ENCODE results near the gene TIMM23. TPM values are rescaled to one million over a fixed set of nuclear protein-coding genes. Genes with fewer than 3 reads are reported as not detected.
"Not testable (repeated sequence)": the region's sequence is repeated elsewhere in the genome, so short reads cannot be mapped to it uniquely, and the experiment has no call there.

The TIMM23 gene
- total RNA-seq, 1 donor from 2014 or later: 93.2 TPM

DNA sequence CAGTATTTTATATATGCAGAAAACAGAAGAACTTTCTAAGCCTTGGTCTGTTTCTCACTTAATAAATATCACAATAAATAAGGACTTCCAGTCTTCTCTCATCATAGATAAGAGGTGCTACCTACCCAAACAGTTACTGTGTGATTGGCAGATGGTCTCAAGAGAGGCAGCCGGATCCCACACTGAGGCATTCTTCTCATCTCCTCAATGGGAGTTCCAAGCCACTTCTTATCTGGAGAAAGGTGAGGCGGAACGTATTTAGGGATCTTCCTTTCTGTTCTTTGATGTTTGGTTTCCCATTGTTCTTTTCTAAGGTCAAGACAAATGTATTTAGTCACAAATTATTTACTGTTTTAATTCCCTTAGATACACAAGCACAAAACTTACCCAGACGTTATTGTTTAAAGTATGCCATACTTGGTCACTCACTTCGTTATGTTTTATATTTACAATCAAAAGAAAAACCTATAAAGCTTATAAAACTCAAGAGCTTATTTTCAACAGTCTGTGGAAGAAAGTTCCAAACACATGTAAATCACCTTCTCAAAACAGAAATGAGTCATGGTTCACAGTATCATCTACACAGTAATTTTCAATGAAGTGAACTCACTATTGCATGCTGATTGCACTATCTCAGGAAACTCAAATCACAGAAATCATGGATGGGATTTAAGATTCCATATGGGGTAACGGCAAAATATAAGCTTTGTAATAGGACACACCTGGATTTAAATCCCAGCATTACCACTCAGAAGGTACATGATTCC is 9.4 kb upstream of the TIMM23 start:
- not testable (repeated sequence) for H3K9ac ChIP-seq (ENCODE audit: low read length); H3K27me3 ChIP-seq (ENCODE audit: insufficient read depth, low read length); H4K20me1 ChIP-seq (ENCODE audit: insufficient read depth, low read length); H3K27ac ChIP-seq (ENCODE audit: low read depth, low read length); H3K36me3 Mint-ChIP-seq (ENCODE audit: low read depth, unreplicated experiment); DNase-seq (ENCODE audit: low read depth); H3K27me3 Mint-ChIP-seq (ENCODE audit: low read depth, unreplicated experiment); H3K9me3 ChIP-seq (ENCODE audit: insufficient read depth, low read depth, low read length); H3K4me3 ChIP-seq (ENCODE audit: insufficient read depth, low read depth, low read length); FAIRE-seq; H3K27ac Mint-ChIP-seq (ENCODE audit: unreplicated experiment); H3K9me3 Mint-ChIP-seq (ENCODE audit: unreplicated experiment); H3K4me1 ChIP-seq (ENCODE audit: insufficient read depth, low read length); H3K4me3 Mint-ChIP-seq (ENCODE audit: unreplicated experiment); H3K4me1 Mint-ChIP-seq (ENCODE audit: low read depth, unreplicated experiment); H3K4me2 ChIP-seq (ENCODE audit: low read length); H2AFZ ChIP-seq (ENCODE audit: low read depth, low read length); H3K36me3 ChIP-seq (ENCODE audit: insufficient read depth, low read length)
- peaks cover 23% of the 10 kb centered on the region for H3K79me2 ChIP-seq (ENCODE audit: insufficient read depth, low read length)

DNA sequence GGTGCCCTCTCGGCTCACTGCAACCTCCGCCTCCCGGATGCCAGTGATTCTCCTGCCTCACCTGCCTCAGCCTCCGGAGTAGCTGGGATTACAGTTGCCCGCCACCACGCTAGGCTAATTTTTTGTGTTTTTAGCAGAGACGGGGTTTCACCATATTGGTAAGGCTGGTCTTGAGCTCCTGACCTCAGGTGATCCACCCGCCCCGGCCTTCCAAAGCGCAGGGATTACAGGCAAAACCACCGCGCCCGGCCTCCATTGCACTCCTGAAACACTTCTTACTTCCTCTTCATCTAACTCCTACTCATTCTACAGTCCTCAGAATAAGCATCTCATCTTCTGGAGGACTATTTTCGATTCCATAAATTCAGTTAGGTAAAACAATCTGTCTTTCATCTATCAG is 1.3 kb upstream of the TIMM23 start:
- H3K4me3 Mint-ChIP-seq (ENCODE audit: unreplicated experiment): peak overlapping the region; percentile 100
- not testable (repeated sequence) for H3K27me3 ChIP-seq (ENCODE audit: insufficient read depth, low read length); H3K4me1 ChIP-seq (ENCODE audit: insufficient read depth, low read length); H3K9me3 Mint-ChIP-seq (ENCODE audit: unreplicated experiment); H3K36me3 Mint-ChIP-seq (ENCODE audit: low read depth, unreplicated experiment); H3K9me3 ChIP-seq (ENCODE audit: insufficient read depth, low read depth, low read length); H2AFZ ChIP-seq (ENCODE audit: low read depth, low read length); H3K27ac ChIP-seq (ENCODE audit: low read depth, low read length); H3K36me3 ChIP-seq (ENCODE audit: insufficient read depth, low read length); H3K27me3 Mint-ChIP-seq (ENCODE audit: low read depth, unreplicated experiment); FAIRE-seq; DNase-seq (ENCODE audit: low read depth)
- peak overlapping the region; percentile 83 for H3K4me2 ChIP-seq (ENCODE audit: low read length)
- peak overlapping the region; percentile 94 for H3K9ac ChIP-seq (ENCODE audit: low read length)
- H3K4me1 Mint-ChIP-seq (ENCODE audit: low read depth, unreplicated experiment): peaks cover 17% of the 10 kb centered on the region
- H3K27ac Mint-ChIP-seq (ENCODE audit: unreplicated experiment): peak overlapping the region; percentile 68
- H4K20me1 ChIP-seq (ENCODE audit: insufficient read depth, low read length): peaks cover 14% of the 10 kb centered on the region
- peak overlapping the region; percentile 74 for H3K4me3 ChIP-seq (ENCODE audit: insufficient read depth, low read depth, low read length)
- peaks cover 77% of the 10 kb centered on the region for H3K79me2 ChIP-seq (ENCODE audit: insufficient read depth, low read length)

DNA sequence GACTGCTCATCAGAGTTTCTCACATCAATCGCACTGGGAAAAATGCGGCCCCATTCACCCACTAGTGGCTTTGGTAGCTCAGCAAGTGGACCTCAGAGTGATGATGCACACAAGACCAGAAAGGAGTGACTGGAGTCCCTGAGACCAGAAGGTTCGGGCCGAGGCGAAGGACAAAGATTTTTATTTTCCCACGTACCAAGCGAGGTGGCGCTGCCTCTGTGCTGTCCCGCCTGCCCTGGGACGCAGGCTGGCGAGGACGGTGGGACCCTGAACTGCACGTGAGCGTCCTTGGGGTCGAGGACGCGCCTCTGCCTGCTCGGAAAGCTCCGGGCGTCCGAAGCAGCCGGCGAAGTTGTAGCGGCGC is 565 bp upstream of the TIMM23 start:
- Histone ChIP-seq H3K79me2 (ENCODE audit: insufficient read depth, low read length) (peaks cover 73% of the 10 kb centered on the region), H3K4me3 (ENCODE audit: insufficient read depth, low read depth, low read length) (peak overlapping the region; percentile 74), H3K9ac (ENCODE audit: low read length) (peak overlapping the region; percentile 94), H4K20me1 (ENCODE audit: insufficient read depth, low read length) (peaks cover 14% of the 10 kb centered on the region), H2AFZ (ENCODE audit: low read depth, low read length) (peak overlapping the region; percentile 57), H3K4me2 (ENCODE audit: low read length) (peak overlapping the region; percentile 83), H3K27ac (ENCODE audit: low read depth, low read length) (peak overlapping the region; percentile 86)
- H3K27me3 ChIP-seq (ENCODE audit: insufficient read depth, low read length); DNase-seq (ENCODE audit: low read depth); H3K27me3 Mint-ChIP-seq (ENCODE audit: low read depth, unreplicated experiment); H3K9me3 ChIP-seq (ENCODE audit: insufficient read depth, low read depth, low read length); H3K36me3 Mint-ChIP-seq (ENCODE audit: low read depth, unreplicated experiment); H3K36me3 ChIP-seq (ENCODE audit: insufficient read depth, low read length); FAIRE-seq; H3K4me1 ChIP-seq (ENCODE audit: insufficient read depth, low read length); H3K9me3 Mint-ChIP-seq (ENCODE audit: unreplicated experiment): not testable (repeated sequence)
- Mint-ChIP-seq H3K27ac (ENCODE audit: unreplicated experiment) (peak overlapping the region; percentile 68), H3K4me1 (ENCODE audit: low read depth, unreplicated experiment) (peaks cover 17% of the 10 kb centered on the region), H3K4me3 (ENCODE audit: unreplicated experiment) (peak overlapping the region; percentile 100)

DNA sequence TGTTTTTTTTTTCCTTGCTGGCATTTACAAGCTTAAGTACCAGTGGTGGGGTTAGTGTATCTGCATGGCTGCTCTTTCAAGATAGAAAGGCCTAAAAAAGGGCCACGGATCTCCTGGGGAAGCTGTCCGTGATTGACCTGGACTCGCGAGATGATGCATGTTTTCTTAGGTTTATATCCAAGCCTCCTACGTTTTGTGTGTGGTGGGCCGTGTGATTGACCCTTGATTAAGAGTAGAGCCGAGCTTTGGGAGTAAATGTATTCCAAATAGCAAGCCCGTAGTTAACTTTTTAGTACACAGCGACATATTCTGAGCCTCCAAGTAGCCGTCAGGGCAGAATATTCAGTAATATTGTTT is 502 bp downstream of the TIMM23 start:
- Mint-ChIP-seq H3K4me1 (ENCODE audit: low read depth, unreplicated experiment) (peaks cover 17% of the 10 kb centered on the region), H3K4me3 (ENCODE audit: unreplicated experiment) (peak overlapping the region; percentile 100), H3K27ac (ENCODE audit: unreplicated experiment) (peak overlapping the region; percentile 98)
- FAIRE-seq; H3K36me3 Mint-ChIP-seq (ENCODE audit: low read depth, unreplicated experiment); H3K9me3 ChIP-seq (ENCODE audit: insufficient read depth, low read depth, low read length); H3K9me3 Mint-ChIP-seq (ENCODE audit: unreplicated experiment); H3K4me1 ChIP-seq (ENCODE audit: insufficient read depth, low read length); H3K27me3 ChIP-seq (ENCODE audit: insufficient read depth, low read length); H3K27me3 Mint-ChIP-seq (ENCODE audit: low read depth, unreplicated experiment); H3K36me3 ChIP-seq (ENCODE audit: insufficient read depth, low read length): not testable (repeated sequence)
- Histone ChIP-seq H3K79me2 (ENCODE audit: insufficient read depth, low read length) (peaks cover 66% of the 10 kb centered on the region), H3K9ac (ENCODE audit: low read length) (peak overlapping the region; percentile 94), H3K4me2 (ENCODE audit: low read length) (peak overlapping the region; percentile 83), H3K27ac (ENCODE audit: low read depth, low read length) (peak overlapping the region; percentile 86), H2AFZ (ENCODE audit: low read depth, low read length) (peak overlapping the region; percentile 57), H4K20me1 (ENCODE audit: insufficient read depth, low read length) (peaks cover 14% of the 10 kb centered on the region), H3K4me3 (ENCODE audit: insufficient read depth, low read depth, low read length) (peak overlapping the region; percentile 74)
- peak; percentile 21 for DNase-seq (ENCODE audit: low read depth)

DNA sequence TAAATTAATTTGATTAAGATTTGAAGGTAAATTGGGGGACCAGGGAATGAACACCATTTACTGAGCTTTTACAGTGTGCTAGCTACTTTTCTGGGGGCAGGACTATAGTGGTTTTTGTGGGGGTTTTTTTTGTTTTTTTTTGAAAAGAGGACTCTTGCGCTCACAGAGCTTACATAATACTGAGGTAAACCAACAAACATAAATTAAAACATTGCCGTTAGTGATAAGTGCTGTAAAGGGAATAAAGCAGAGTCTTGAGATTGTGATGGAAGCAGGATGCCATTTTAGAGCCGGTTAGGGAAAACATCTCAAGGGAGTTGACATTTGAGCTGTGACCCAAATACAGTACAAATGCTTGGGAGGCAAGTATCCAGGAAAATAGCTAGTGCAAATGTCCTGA is 1.8 kb downstream of the TIMM23 start:
- H3K4me1 ChIP-seq (ENCODE audit: insufficient read depth, low read length); H3K27me3 Mint-ChIP-seq (ENCODE audit: low read depth, unreplicated experiment); H3K9me3 Mint-ChIP-seq (ENCODE audit: unreplicated experiment); H3K9me3 ChIP-seq (ENCODE audit: insufficient read depth, low read depth, low read length); H3K36me3 ChIP-seq (ENCODE audit: insufficient read depth, low read length); DNase-seq (ENCODE audit: low read depth); H3K27me3 ChIP-seq (ENCODE audit: insufficient read depth, low read length); H3K4me3 ChIP-seq (ENCODE audit: insufficient read depth, low read depth, low read length); H2AFZ ChIP-seq (ENCODE audit: low read depth, low read length); FAIRE-seq; H3K36me3 Mint-ChIP-seq (ENCODE audit: low read depth, unreplicated experiment); H3K27ac ChIP-seq (ENCODE audit: low read depth, low read length): not testable (repeated sequence)
- H3K9ac ChIP-seq (ENCODE audit: low read length): peak overlapping the region; percentile 43
- peaks cover 12% of the 10 kb centered on the region for H4K20me1 ChIP-seq (ENCODE audit: insufficient read depth, low read length)
- H3K4me1 Mint-ChIP-seq (ENCODE audit: low read depth, unreplicated experiment): peaks cover 17% of the 10 kb centered on the region
- H3K4me3 Mint-ChIP-seq (ENCODE audit: unreplicated experiment): peak overlapping the region; percentile 77
- H3K4me2 ChIP-seq (ENCODE audit: low read length): peak overlapping the region; percentile 44
- H3K79me2 ChIP-seq (ENCODE audit: insufficient read depth, low read length): peaks cover 60% of the 10 kb centered on the region
- H3K27ac Mint-ChIP-seq (ENCODE audit: unreplicated experiment): peak overlapping the region; percentile 6

DNA sequence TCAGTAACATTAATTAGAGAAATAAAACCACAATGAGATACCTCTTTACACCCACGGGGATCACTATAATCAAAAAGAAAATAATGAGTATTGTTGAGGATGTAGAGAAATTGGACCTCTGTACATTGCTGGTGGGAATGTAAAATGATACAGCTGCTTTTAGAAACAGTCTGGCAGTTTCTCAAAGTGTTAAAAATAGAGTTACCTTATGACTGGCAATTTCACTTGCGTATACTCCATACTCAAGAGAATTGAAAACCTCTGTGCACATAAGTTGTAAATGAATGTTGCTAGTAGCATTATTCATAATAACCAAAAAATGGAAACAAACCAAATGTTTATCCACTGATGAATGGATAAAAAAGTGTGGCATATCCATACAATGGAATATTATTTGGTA is 6.3 kb downstream of the TIMM23 start:
- not testable (repeated sequence) for H3K27ac Mint-ChIP-seq (ENCODE audit: unreplicated experiment); H3K27ac ChIP-seq (ENCODE audit: low read depth, low read length); H3K9me3 ChIP-seq (ENCODE audit: insufficient read depth, low read depth, low read length); H3K4me3 ChIP-seq (ENCODE audit: insufficient read depth, low read depth, low read length); H3K4me2 ChIP-seq (ENCODE audit: low read length); H3K4me1 ChIP-seq (ENCODE audit: insufficient read depth, low read length); H3K36me3 Mint-ChIP-seq (ENCODE audit: low read depth, unreplicated experiment); H2AFZ ChIP-seq (ENCODE audit: low read depth, low read length); H3K36me3 ChIP-seq (ENCODE audit: insufficient read depth, low read length); DNase-seq (ENCODE audit: low read depth); H3K9me3 Mint-ChIP-seq (ENCODE audit: unreplicated experiment); H3K27me3 ChIP-seq (ENCODE audit: insufficient read depth, low read length); FAIRE-seq; H3K4me1 Mint-ChIP-seq (ENCODE audit: low read depth, unreplicated experiment); H3K4me3 Mint-ChIP-seq (ENCODE audit: unreplicated experiment); H3K27me3 Mint-ChIP-seq (ENCODE audit: low read depth, unreplicated experiment); H3K9ac ChIP-seq (ENCODE audit: low read length)
- H4K20me1 ChIP-seq (ENCODE audit: insufficient read depth, low read length): peaks cover 12% of the 10 kb centered on the region
- H3K79me2 ChIP-seq (ENCODE audit: insufficient read depth, low read length): peaks cover 39% of the 10 kb centered on the region

Data from astrocyte (in vitro differentiated cells and primary cell).